Anterior cingulate cortex (tissue), 58 donors: ENCODE results near the gene POLR3GL.
A peak's percentile ranks its signal among the peaks of the same experiment; 100 is the strongest.
"Not testable (repeated sequence)": the region's sequence is repeated elsewhere in the genome, so short reads cannot be mapped to it uniquely, and the experiment has no call there.

ENCODE experiments used
- DNase-seq, 58 donors: peaks; one replicate each; lab custom pipeline; 2025; lab: John Stamatoyannopoulos, UW

Gene POLR3GL, protein sequence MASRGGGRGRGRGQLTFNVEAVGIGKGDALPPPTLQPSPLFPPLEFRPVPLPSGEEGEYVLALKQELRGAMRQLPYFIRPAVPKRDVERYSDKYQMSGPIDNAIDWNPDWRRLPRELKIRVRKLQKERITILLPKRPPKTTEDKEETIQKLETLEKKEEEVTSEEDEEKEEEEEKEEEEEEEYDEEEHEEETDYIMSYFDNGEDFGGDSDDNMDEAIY

DNA sequence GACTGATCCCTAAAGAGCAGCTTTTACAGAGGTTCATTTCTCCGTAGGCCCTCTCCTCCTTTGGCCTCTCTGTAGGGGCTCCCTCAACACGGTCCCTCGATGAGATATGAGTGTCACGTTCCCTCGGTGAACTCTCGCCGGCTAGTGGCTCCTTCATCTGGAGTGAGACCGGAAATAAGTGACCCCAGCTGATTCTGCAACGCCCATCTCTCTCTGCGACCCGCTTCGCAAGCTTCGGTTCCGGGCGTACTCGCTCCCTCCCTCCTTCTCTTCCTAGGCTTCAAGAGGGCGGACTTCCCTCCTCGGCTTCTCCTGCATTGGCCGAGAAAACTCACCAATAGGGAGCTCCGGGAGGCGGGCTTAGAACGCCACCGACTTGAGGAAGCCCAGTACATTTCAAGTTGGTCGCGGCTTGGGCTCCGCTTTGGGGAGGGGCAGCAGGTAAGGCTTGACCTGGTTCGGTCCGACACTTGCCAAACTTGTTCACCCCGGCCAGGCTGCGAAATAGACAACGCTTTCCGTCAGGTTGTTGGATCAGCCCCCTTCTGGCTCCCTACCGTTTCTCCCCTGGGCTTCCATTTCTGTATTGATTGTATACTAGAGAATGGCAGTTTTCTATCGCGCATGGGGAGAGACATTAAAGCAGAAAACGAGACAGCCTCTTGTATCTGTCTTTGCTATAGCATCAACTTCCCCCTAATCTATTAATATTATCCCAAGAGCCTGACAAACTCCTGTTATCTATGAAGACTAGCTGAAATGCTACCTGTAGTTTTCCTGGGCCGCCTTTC, at the start of gene POLR3GL, which contains the start of gene ANKRD34A:
POLR3GL (plus strand) TSS at position 363 of the 791 bp plus-strand sequence. CDS start 10,176 bp downstream, outside the sequence.
ANKRD34A (minus strand) TSS at position 248 of the 791 bp plus-strand sequence. CDS start 2,816 bp downstream, outside the sequence.
- peak; percentile 66 to 98 (median 92) for DNase-seq

DNA sequence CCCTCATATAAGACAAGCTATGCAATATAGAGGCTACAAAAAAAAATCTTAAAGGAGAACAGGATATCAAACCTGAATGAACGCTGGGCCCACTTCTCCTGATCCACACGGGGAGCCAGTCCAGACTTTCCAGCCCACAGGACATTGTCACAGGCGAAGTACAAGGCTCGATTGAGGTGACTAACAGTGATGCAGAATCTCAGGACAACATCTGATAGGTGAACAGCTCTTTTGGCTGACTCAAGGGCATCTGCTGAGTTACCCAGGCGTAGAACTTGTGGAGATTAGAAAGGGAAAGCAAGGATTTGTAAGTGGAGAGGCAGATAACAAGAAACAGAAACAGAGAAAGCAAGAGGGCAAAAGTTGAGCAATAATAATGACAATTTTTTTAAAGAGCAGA, 47.7 kb upstream of the POLR3GL start:
- DNase-seq = no peak

DNA sequence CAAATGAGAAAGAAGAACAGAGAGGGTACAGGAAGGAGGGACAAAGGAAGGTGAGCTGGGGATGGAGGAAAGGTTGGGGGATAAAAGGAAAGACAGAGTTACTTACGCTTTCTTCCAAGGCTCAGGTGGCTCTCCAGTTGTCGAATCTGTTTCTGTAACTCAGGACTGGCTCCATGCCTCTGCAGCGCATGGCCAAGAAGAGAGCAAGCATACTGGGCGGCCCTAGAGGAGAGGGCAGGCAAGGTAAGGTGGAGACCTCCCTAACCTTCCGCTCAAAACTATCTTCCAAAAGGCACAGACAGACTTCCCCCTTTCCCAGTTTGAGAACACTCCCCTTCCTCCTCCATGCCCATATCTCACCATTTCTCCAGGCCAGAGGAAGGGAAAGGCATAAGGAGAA, 46.9 kb upstream of the POLR3GL start:
- DNase-seq = no peak

GRCh38 chr1:145918144-145918991, 46.1 kb upstream of the POLR3GL start, which contains the start of gene PEX11B:
TSS of gene PEX11B (minus strand) at chr1:145918717. CDS start at chr1:145918688, 29 bp downstream.
- DNase-seq = peak; percentile 58 to 99 (median 89)

DNA sequence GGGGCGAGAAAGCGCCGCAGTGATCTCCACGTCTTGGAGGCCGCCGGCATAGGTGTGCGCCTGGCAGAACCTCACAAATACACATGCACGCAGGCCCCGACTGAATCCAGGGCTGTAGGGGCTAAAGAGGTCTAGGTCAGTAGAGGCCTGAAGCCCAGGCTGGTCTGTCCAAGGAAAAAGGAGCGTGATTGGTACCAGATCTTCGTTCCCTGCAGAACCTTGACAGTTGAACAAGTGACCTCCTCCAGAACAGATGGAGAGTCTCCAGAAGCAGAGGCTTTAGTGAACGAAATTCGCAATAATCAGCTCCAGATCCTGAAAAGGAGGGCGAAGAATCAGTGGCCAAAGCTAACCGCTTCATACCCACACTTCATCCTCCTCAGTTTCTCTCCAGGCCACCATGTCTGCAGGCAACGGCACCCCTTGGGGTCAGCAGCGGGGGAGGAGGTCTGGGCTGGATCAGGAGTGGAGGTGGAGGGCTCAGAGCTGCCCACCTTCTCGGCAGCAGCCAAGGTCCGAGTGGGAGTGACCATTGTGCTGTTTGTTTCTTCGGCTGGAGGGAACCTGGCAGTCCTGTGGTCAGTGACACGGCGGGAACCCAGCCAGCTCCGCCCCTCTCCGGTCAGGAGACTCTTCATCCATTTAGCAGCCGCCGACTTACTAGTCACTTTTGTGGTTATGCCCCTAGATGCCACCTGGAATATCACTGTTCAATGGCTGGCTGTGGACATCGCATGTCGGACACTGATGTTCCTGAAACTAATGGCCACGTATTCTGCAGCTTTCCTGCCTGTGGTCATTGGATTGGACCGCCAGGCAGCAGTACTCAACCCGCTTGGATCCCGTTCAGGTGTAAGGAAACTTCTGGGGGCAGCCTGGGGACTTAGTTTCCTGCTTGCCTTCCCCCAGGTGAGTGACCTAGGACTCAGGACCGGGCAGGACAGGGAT, 45.2 kb upstream of the POLR3GL start:
- DNase-seq = peak in 42 of 58 donors; percentile 7 to 64 (median 33)

DNA sequence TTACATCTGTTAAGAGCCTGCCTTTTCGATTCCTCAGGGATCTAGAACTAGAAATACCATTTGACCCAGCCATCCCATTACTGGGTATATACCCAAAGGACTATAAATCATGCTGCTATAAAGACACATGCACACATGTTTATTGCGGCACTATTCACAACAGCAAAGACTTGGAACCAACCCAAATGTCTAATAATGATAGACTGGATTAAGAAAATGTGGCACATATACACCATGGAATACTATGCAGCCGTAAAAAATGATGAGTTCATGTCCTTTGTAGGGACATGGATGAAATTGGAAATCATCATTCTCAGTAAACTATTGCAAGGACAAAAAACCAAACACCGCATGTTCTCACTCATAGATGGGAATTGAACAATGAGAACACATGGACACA, 44.2 kb upstream of the POLR3GL start:
- DNase-seq = not testable (repeated sequence)

- no peak for DNase-seq
Measured at GRCh38 chr1:145922266-145922665, 42.2 kb upstream of the POLR3GL start.

DNA sequence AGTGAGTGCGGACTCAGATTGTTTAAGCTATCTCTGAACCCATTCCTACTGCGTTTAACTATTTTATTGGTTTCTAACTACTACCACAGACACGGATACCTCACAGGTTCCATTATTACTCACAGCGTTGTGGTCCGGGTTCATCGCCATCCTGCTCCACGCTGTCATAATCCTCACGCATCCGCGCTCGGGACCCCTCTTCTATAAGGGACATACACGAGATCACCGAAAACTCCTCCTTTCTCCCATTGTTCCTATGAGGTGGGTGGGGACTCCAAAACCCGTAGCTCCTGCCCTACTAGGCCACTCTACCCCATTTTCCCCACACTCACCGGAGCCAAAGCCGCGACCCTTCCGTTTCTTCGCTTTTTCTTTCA, 37.8 kb upstream of the POLR3GL start:
- no peak for DNase-seq

- DNase-seq = peak; percentile 56 to 98 (median 91)
Measured at GRCh38 chr1:145927063-145927886, 37.2 kb upstream of the POLR3GL start, which contains the start of gene RBM8A. TSS of gene RBM8A (minus strand) at chr1:145927484. CDS start at chr1:145927426, 58 bp downstream.

GRCh38 chr1:145927916-145928643, 36.4 kb upstream of the POLR3GL start:
- peak in 2 of 58 donors; percentile 1 to 4 for DNase-seq

- DNase-seq = not testable (repeated sequence)
Measured at GRCh38 chr1:145932522-145933009, 31.9 kb upstream of the POLR3GL start.

DNA sequence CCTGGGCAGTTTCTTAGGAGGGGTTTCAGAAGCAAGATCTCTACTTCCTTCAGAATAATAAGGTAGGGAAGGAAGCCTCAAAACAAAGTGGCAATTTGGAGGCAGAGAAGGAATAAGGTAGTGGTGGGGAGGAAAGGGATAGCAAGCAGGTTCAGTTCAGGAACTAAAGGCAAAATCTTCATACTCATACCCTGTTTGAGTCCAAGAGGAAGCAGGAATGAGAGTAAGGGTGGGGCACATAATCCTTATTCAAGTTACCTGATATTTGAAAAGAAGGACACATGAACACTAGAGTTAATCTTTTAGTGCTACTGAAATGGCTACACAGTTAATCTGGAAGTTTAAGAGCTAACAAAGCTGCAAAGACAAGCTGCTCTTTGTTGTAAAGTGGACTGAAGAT, 28.8 kb upstream of the POLR3GL start:
- DNase-seq = no peak

- DNase-seq = peak in 2 of 58 donors; percentile 10 to 20
Measured at GRCh38 chr1:145936247-145936646, 28.2 kb upstream of the POLR3GL start.

GRCh38 chr1:145937436-145937835, 27.1 kb upstream of the POLR3GL start:
- DNase-seq = no peak

DNA sequence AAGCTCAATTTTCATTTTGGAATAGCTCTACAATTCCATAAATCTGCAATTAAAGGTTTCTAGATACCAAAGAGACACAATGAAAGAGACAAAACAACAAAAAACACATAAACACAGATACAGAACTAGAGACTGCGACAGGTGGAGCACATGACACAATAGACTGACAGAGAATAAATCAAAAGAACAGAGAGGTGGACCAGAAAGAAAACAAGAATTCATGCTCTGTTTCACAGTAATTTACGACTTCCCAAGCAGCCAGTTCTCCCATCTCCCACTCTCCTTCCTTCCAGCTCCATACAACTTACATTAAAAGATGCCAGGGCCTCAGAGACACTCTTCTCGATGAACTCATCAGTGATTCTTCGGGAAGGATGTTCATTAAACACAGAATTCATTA, 22.1 kb upstream of the POLR3GL start:
- DNase-seq = no peak

GRCh38 chr1:145942871-145943270, 21.6 kb upstream of the POLR3GL start:
- DNase-seq = no peak

DNA sequence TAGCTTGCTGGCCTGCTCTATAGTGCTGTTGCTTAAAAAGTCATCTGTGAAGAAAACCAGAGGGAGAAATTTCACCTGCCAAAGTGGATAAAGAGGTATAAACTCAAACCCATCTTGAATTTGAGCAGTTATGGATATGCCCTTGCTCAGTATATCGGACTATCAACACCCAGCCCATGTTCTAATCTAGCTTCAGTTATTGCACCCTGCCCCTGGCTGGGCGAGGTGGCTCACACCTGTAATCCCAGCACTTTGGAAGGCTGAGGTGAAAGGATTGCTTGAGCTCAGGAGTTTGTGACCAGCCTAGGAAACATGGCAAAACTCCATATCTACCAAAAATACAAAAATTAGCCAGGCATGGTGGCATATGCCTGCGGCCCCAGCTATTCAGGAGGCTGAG, 20.0 kb upstream of the POLR3GL start:
- no peak for DNase-seq
